ENCODE measurements around the gene PSMD7.
A peak's percentile ranks its signal among the peaks of the same experiment; 100 is the strongest.

PSMD7 gene

GRCh38 chr16:74296432-74297144 lies at the start of gene PSMD7:
Gene PSMD7 (plus strand): TSS chr16:74296814. CDS start chr16:74296915, 101 bp downstream.
- DNase-seq (ENCODE audit: low read depth, low spot score), result peak; percentile 74

- no peak for DNase-seq (ENCODE audit: low read depth, low spot score)
Observed at GRCh38 chr16:74249254-74249653, 47.4 kb upstream of the PSMD7 start.

GRCh38 chr16:74249846-74250245 lies 46.8 kb upstream of the PSMD7 start:
- no peak for DNase-seq (ENCODE audit: low read depth, low spot score)

- DNase-seq (ENCODE audit: low read depth, low spot score), result no peak
Observed at GRCh38 chr16:74252329-74252728, 44.3 kb upstream of the PSMD7 start.

- no peak for DNase-seq (ENCODE audit: low read depth, low spot score)
Observed at GRCh38 chr16:74253161-74253938, 43.3 kb upstream of the PSMD7 start.

GRCh38 chr16:74257061-74257460 lies 39.6 kb upstream of the PSMD7 start:
- DNase-seq (ENCODE audit: low read depth, low spot score), result no peak

- no peak for DNase-seq (ENCODE audit: low read depth, low spot score)
Observed at GRCh38 chr16:74261068-74261467, 35.5 kb upstream of the PSMD7 start.

GRCh38 chr16:74264811-74265210 lies 31.8 kb upstream of the PSMD7 start:
- DNase-seq (ENCODE audit: low read depth, low spot score), result no peak

GRCh38 chr16:74268372-74268782 lies 28.2 kb upstream of the PSMD7 start:
- no peak for DNase-seq (ENCODE audit: low read depth, low spot score)

GRCh38 chr16:74271872-74272271 lies 24.7 kb upstream of the PSMD7 start:
- no peak for DNase-seq (ENCODE audit: low read depth, low spot score)

GRCh38 chr16:74275031-74275636 lies 21.5 kb upstream of the PSMD7 start:
- no peak for DNase-seq (ENCODE audit: low read depth, low spot score)

- no peak for DNase-seq (ENCODE audit: low read depth, low spot score)
Observed at GRCh38 chr16:74275711-74276110, 20.9 kb upstream of the PSMD7 start.

GRCh38 chr16:74277974-74278373 lies 18.6 kb upstream of the PSMD7 start:
- DNase-seq (ENCODE audit: low read depth, low spot score), result no peak

- no peak for DNase-seq (ENCODE audit: low read depth, low spot score)
Observed at GRCh38 chr16:74279266-74279665, 17.3 kb upstream of the PSMD7 start.

- DNase-seq (ENCODE audit: low read depth, low spot score), result no peak
Observed at GRCh38 chr16:74279805-74280204, 16.8 kb upstream of the PSMD7 start.

GRCh38 chr16:74280448-74280847 lies 16.2 kb upstream of the PSMD7 start:
- DNase-seq (ENCODE audit: low read depth, low spot score), result no peak

- DNase-seq (ENCODE audit: low read depth, low spot score), result no peak
Observed at GRCh38 chr16:74281300-74281699, 15.3 kb upstream of the PSMD7 start.

GRCh38 chr16:74283716-74284115 lies 12.9 kb upstream of the PSMD7 start:
- no peak for DNase-seq (ENCODE audit: low read depth, low spot score)

- no peak for DNase-seq (ENCODE audit: low read depth, low spot score)
Observed at GRCh38 chr16:74288065-74288464, 8.5 kb upstream of the PSMD7 start.

- no peak for DNase-seq (ENCODE audit: low read depth, low spot score)
Observed at GRCh38 chr16:74290356-74290755, 6.3 kb upstream of the PSMD7 start.

- no peak for DNase-seq (ENCODE audit: low read depth, low spot score)
Observed at GRCh38 chr16:74291176-74291575, 5.4 kb upstream of the PSMD7 start.

GRCh38 chr16:74291577-74292208 lies 4.9 kb upstream of the PSMD7 start:
- no peak for DNase-seq (ENCODE audit: low read depth, low spot score)

Measured in activated naive CD8-positive, alpha-beta T cell treated with anti-CD3 and anti-CD28 coated beads, Interleukin-2, amount 50 U/mL, for 16 hours (primary cell).